Hepatocyte (in vitro differentiated cells): ENCODE data around the gene PICK1. TPM values are rescaled to one million over a fixed set of nuclear protein-coding genes. Genes with fewer than 3 reads are reported as not detected.
A peak's percentile ranks its signal among the peaks of the same experiment; 100 is the strongest.
"Not testable (repeated sequence)": the region's sequence is repeated elsewhere in the genome, so short reads cannot be mapped to it uniquely, and the experiment has no call there.

Experiments
- DNase-seq: peaks from one replicate; pipeline ENCODE4 v3.0.0-alpha.2; 2016; ENCODE audit warnings: low spot score
- H2AFZ ChIP-seq: fragments of 200-600 bp; sonication (generic); 2 replicates; pipeline ENCODE4 v1.6.0; 2016; ENCODE audit warnings: antibody characterized with exemption, mild to moderate bottlenecking
- H3K27ac ChIP-seq: fragments of 200-600 bp; sonication (generic); 2 replicates; pipeline ENCODE4 v1.5.1; 2016; ENCODE audit warnings: mild to moderate bottlenecking
- H3K27me3 ChIP-seq: fragments of 200-600 bp; sonication (generic); 2 replicates; pipeline ENCODE4 v1.6.1; 2016
- H3K36me3 ChIP-seq: fragments of 200-600 bp; sonication (generic); replicated peaks from 2 replicates; pipeline ENCODE4 v1.5.1; 2016; ENCODE audit warnings: low read depth; ENCODE audit not compliant: insufficient read depth
- H3K4me1 ChIP-seq: fragments of 200-600 bp; sonication (generic); 2 replicates; pipeline ENCODE4 v1.5.1; 2016; ENCODE audit warnings: mild to moderate bottlenecking, moderate library complexity; ENCODE audit not compliant: insufficient read depth
- H3K4me2 ChIP-seq: fragments of 200-600 bp; sonication (generic); 2 replicates; pipeline ENCODE4 v1.6.0; 2016
- H3K4me3 ChIP-seq: fragments of 200-600 bp; sonication (generic); 2 replicates; pipeline ENCODE4 v1.5.1; 2016; ENCODE audit warnings: mild to moderate bottlenecking
- H3K79me2 ChIP-seq: fragments of 200-600 bp; sonication (generic); 2 replicates; pipeline ENCODE4 v1.6.0; 2017; ENCODE audit warnings: mild to moderate bottlenecking
- H3K9me2 ChIP-seq: fragments of 200-600 bp; sonication (generic); replicated peaks from 2 replicates; pipeline ENCODE4 v1.6.0; 2017; ENCODE audit warnings: mild to moderate bottlenecking; ENCODE audit not compliant: insufficient read depth
- H3K9me3 ChIP-seq: fragments of 200-600 bp; sonication (generic); 2 replicates; pipeline ENCODE4 v1.5.1; 2016; ENCODE audit warnings: low read depth, mild to moderate bottlenecking
- H4K20me1 ChIP-seq: fragments of 200-600 bp; sonication (generic); 2 replicates; pipeline ENCODE4 v1.6.0; 2016; ENCODE audit warnings: mild to moderate bottlenecking; ENCODE audit not compliant: insufficient read depth, poor library complexity, severe bottlenecking
- EZH2 ChIP-seq: fragments of 200-600 bp; sonication (generic); IDR thresholded peaks from 2 replicates; pipeline ENCODE4 v1.6.1; 2016; ENCODE audit warnings: antibody characterized with exemption, mild to moderate bottlenecking, borderline replicate concordance
- EZH2phosphoT487 ChIP-seq: fragments of 200-600 bp; sonication (generic); IDR thresholded peaks from one replicate; pipeline ENCODE4 v1.6.1; 2018; ENCODE audit warnings: antibody characterized with exemption, mild to moderate bottlenecking, low read depth, moderate library complexity; ENCODE audit not compliant: unreplicated experiment, severe bottlenecking
- WGBS: methylation state at CpG from one replicate; pipeline ENCODE4 v1.1.6; 2016; ENCODE audit warnings: low lambda C conversion rate; ENCODE audit errors: missing lambda C conversion rate; 5-methylcytosine and 5-hydroxymethylcytosine counted together
- polyA plus RNA-seq: library from polyadenylated mRNA; unstranded; fragments of >200 nt; fragmentation: Nextera tagmentation; extraction: Ambion mirVana; gene quantifications from 2 replicates; pipeline ENCODE4 v1.2.1, GENCODE V29; 2016
- total RNA-seq: library from RNA; depleted of rRNA; stranded (reverse); fragments of >200 nt; gene quantifications from 2 replicates; pipeline ENCODE4 v1.2.3, GENCODE V29; 2014
- TF ChIP-seq, protein P1 (sequence below): fragments of 200-600 bp; sonication (generic); IDR thresholded peaks from 2 replicates; pipeline ENCODE4 v1.5.1; 2016; ENCODE audit warnings: antibody characterized with exemption, mild to moderate bottlenecking; ENCODE audit not compliant: poor library complexity

PICK1 gene
- total and polyA plus RNA-seq, 2 experiments from 2014 or later, result 26.2 to 43.1 TPM

- Histone ChIP-seq H3K4me2 (peak overlapping the region; percentile 71), H3K27ac (peak overlapping the region; percentile 97), H2AFZ (no peak overlapping the region), H3K4me1 (peaks cover 15% of the 10 kb centered on the region), H3K36me3 (no peaks in the 10 kb centered on the region), H4K20me1 (no peaks in the 10 kb centered on the region), H3K79me2 (no peaks in the 10 kb centered on the region), H3K9me2 (no peaks in the 10 kb centered on the region), H3K9me3 (no peaks in the 10 kb centered on the region), H3K4me3 (no peak overlapping the region), H3K27me3 (no peaks in the 10 kb centered on the region)
- no peak for DNase-seq
- WGBS, result 83% methylated on average over 2 of the region's 22 CpGs
- TF ChIP-seq EZH2phosphoT487 (no peak), EZH2 (no peak)
- TF ChIP-seq, protein P1, sequence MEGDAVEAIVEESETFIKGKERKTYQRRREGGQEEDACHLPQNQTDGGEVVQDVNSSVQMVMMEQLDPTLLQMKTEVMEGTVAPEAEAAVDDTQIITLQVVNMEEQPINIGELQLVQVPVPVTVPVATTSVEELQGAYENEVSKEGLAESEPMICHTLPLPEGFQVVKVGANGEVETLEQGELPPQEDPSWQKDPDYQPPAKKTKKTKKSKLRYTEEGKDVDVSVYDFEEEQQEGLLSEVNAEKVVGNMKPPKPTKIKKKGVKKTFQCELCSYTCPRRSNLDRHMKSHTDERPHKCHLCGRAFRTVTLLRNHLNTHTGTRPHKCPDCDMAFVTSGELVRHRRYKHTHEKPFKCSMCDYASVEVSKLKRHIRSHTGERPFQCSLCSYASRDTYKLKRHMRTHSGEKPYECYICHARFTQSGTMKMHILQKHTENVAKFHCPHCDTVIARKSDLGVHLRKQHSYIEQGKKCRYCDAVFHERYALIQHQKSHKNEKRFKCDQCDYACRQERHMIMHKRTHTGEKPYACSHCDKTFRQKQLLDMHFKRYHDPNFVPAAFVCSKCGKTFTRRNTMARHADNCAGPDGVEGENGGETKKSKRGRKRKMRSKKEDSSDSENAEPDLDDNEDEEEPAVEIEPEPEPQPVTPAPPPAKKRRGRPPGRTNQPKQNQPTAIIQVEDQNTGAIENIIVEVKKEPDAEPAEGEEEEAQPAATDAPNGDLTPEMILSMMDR, result no peak
Observed at GRCh38 chr22:38112381-38112780, 55.2 kb downstream of the PICK1 start.

DNA sequence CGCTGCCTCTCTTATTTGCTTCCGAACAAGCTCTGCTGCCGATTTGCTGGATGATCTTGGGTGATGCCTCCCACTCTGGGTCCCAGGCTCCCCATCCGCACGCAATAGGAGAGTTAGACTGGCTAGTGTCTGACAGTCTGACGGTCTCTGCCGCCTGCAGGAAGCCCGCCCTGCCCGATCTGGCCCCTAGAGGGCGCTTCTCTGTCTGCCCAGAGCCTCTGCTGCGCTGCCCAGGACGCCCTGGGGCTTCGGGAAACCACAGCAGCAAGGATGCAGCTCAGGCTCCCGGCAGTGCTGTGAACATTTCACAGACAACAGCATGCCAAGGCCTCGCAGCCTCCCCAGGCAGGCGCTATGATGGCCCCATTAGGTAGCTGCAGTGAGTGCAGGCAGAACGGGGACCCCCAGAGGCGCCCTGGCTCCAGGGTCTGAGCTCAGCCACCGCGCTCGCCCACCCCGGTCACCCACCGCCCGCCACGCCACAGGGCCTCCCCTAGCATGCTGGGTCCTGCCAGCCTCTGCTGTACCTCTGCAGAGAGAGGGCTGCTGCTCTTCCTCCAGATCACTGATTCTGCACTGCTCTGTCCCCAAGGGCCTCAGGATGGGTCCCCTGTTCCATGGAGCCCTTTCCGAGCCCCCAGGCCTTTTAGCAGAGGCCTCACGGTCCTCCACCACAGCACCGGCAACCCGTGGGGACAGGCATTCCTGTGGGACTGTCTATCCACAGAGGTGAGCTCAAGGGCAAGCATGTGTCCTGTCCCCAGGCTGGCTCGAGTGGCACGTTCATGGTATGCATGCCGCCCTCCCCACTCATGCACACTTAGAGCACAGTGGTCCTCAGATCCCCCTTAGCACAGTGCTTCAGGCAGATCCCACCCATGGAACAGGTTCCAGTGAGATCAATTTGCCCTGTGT is 57.5 kb downstream of the PICK1 start:
- no peaks in the 10 kb centered on the region for H3K79me2 ChIP-seq
- no peak overlapping the region for H3K4me3 ChIP-seq
- H3K4me1 ChIP-seq, result peaks cover 15% of the 10 kb centered on the region
- no peak overlapping the region for H3K27ac ChIP-seq
- H3K4me2 ChIP-seq, result no peak overlapping the region
- 51% methylated on average over 32 of the region's 32 CpGs for WGBS
- peak; percentile 92 for DNase-seq
- H3K36me3 ChIP-seq, result no peaks in the 10 kb centered on the region
- H3K9me2 ChIP-seq, result no peaks in the 10 kb centered on the region
- H4K20me1 ChIP-seq, result no peaks in the 10 kb centered on the region
- no peak for TF ChIP-seq EZH2phosphoT487
- TF ChIP-seq, protein P1, result peak; percentile 94
- H3K27me3 ChIP-seq, result no peaks in the 10 kb centered on the region
- no peak overlapping the region for H2AFZ ChIP-seq
- H3K9me3 ChIP-seq, result no peaks in the 10 kb centered on the region

- Histone ChIP-seq H2AFZ (no peak overlapping the region), H3K27me3 (no peaks in the 10 kb centered on the region), H3K9me2 (no peaks in the 10 kb centered on the region), H3K4me1 (peaks cover 15% of the 10 kb centered on the region), H3K4me3 (no peak overlapping the region), H3K4me2 (no peak overlapping the region), H3K9me3 (no peaks in the 10 kb centered on the region), H4K20me1 (no peaks in the 10 kb centered on the region), H3K36me3 (no peaks in the 10 kb centered on the region), H3K27ac (no peak overlapping the region), H3K79me2 (no peaks in the 10 kb centered on the region)
- WGBS, result 96% methylated on average over 31 of the region's 31 CpGs
- DNase-seq, result peak; percentile 6
- TF ChIP-seq EZH2 (no peak), EZH2phosphoT487 (no peak)
- TF ChIP-seq, protein P1, result no peak
Observed at GRCh38 chr22:38115423-38116205, 58.4 kb downstream of the PICK1 start.

DNA sequence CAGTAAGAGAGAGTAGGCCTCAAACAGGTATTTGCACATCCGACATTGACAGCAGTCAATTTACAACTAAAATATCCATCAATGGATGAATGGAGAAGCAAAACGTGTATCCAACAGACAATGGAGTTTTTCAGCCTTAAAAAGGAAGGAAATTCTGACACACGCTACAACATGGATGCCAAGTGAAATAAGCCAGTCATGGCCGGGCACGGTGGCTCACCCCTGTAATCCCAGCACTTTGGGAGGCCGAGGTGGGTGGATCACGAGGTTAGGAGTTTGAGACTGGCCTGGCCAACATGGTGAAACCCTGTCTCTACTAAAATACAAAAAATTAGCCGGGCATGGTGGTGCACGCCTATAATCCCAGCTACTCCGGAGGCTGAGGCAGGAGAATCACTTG is 60.4 kb downstream of the PICK1 start:
- H3K9me3 ChIP-seq, H3K27ac ChIP-seq, H4K20me1 ChIP-seq, H3K9me2 ChIP-seq, H3K36me3 ChIP-seq, H3K4me1 ChIP-seq, H3K4me2 ChIP-seq, H2AFZ ChIP-seq, H3K79me2 ChIP-seq, DNase-seq, H3K4me3 ChIP-seq, H3K27me3 ChIP-seq: not testable (repeated sequence)
- WGBS, result 96% methylated on average over 10 of the region's 10 CpGs
